Vagina (tissue), 2 donors: ENCODE results near the gene ANKS1A. TPM values are rescaled to one million over a fixed set of nuclear protein-coding genes. Genes with fewer than 3 reads are reported as not detected.

Experiments
- DNase-seq, 2 donors: peaks; one replicate each; pipeline ENCODE4 v3.0.0-alpha.2; 2017; ENCODE audit errors: extremely low spot score in 2 of 2
- H3K27ac ChIP-seq: fragments of 200-600 bp; sonication (generic); one replicate; pipeline ENCODE4 v1.5.1; 2019
- H3K27me3 ChIP-seq: fragments of 200-600 bp; sonication (generic); one replicate; pipeline ENCODE4 v1.5.1; 2019
- H3K36me3 ChIP-seq, 2 donors: fragments of 200-600 bp; sonication (generic); one replicate each; pipeline ENCODE4 v1.5.1; 2017 to 2019
- H3K4me1 ChIP-seq: fragments of 200-600 bp; sonication (generic); one replicate; pipeline ENCODE4 v1.5.1; 2019
- H3K4me3 ChIP-seq, 2 donors: fragments of 200-600 bp; sonication (generic); 1 replicate in 1 of 2; 2 replicates in 1 of 2; pipeline ENCODE4 v1.5.1; 2016 to 2019
- H3K9me3 ChIP-seq: fragments of 200-600 bp; sonication (generic); one replicate; pipeline ENCODE4 v1.5.1; 2019
- POLR2A ChIP-seq, 2 donors: fragments of 450-650 bp; IDR thresholded peaks; one replicate each; pipeline ENCODE4 v1.6.1; 2017; ENCODE audit warnings: antibody characterized with exemption in 2 of 2, mild to moderate bottlenecking in 2 of 2, moderate library complexity in 2 of 2
- POLR2AphosphoS5 ChIP-seq, 2 donors: sonication (generic); formaldehyde crosslinking; IDR thresholded peaks; one replicate each; pipeline ENCODE4 v1.9.0; 2017; ENCODE audit warnings: antibody characterized with exemption in 2 of 2, mild to moderate bottlenecking in 2 of 2, low read depth in 1 of 2; ENCODE audit not compliant: insufficient read depth in 1 of 2
- intact Hi-C: fragments of 100-400 bp; cut with DNase I; formaldehyde crosslinking; loops from one replicate; pipeline ENCODE4 v1.15.1; 2023
- total RNA-seq: library from RNA; depleted of rRNA; stranded (reverse); fragments of >200 nt; gene quantifications from one replicate; pipeline ENCODE4 v1.2.3, GENCODE V29; 2016
- TF ChIP-seq, protein P1 (sequence below), 3 experiments: fragments of 450-650 bp in 2 of 3; fragments of 200-600 bp in 1 of 3; sonication (generic) in 1 of 3; IDR thresholded peaks; one replicate each; pipeline ENCODE4 v1.5.1; 2017 to 2019; ENCODE audit warnings: antibody characterized with exemption in 3 of 3, mild to moderate bottlenecking in 2 of 3, moderate library complexity in 2 of 3

ANKS1A gene
- total RNA-seq, 1 donor from 2014 or later: 24.3 TPM

DNA sequence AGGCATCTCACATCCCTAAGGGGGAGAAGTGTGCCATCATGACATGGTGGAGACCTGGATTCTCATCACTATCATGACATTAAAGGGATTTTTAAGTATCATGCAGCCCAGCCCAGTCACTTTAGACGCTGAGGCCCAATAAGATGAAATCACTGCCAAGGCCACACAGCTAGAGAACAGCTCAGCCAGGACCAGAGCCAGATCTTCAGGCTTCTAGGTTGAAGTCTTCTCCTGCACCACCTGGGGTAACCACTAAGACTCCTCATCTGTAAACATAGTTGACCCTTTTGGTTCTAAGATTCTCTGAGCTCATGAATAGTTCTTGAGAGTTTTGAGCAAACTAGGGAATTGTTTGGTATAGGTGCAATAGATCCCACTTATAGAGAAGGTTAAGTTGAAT lies 126.9 kb downstream of the ANKS1A start:
- intact Hi-C loops: no loop called here
- peaks cover 51% of the 10 kb centered on the region for H3K4me1 ChIP-seq
- H3K36me3 ChIP-seq: no peaks in the 10 kb centered on the region
- no peaks in the 10 kb centered on the region for H3K27me3 ChIP-seq
- H3K9me3 ChIP-seq: no peaks in the 10 kb centered on the region
- DNase-seq: no peak
- TF ChIP-seq, protein P1, sequence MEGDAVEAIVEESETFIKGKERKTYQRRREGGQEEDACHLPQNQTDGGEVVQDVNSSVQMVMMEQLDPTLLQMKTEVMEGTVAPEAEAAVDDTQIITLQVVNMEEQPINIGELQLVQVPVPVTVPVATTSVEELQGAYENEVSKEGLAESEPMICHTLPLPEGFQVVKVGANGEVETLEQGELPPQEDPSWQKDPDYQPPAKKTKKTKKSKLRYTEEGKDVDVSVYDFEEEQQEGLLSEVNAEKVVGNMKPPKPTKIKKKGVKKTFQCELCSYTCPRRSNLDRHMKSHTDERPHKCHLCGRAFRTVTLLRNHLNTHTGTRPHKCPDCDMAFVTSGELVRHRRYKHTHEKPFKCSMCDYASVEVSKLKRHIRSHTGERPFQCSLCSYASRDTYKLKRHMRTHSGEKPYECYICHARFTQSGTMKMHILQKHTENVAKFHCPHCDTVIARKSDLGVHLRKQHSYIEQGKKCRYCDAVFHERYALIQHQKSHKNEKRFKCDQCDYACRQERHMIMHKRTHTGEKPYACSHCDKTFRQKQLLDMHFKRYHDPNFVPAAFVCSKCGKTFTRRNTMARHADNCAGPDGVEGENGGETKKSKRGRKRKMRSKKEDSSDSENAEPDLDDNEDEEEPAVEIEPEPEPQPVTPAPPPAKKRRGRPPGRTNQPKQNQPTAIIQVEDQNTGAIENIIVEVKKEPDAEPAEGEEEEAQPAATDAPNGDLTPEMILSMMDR (IDR thresholded peaks at IDR 0.05): no peak
- TF ChIP-seq POLR2AphosphoS5 (IDR thresholded peaks at IDR 0.05; ENCODE audit: insufficient read depth in 1 of 2, low read depth in 1 of 2) (no peak), POLR2A (IDR thresholded peaks at IDR 0.05) (no peak)
- peak overlapping the region; percentile 92 for H3K27ac ChIP-seq
- H3K4me3 ChIP-seq: no peak overlapping the region

GRCh38 chr6:35016502-35017321 lies 127.7 kb downstream of the ANKS1A start:
- H3K36me3 ChIP-seq: no peaks in the 10 kb centered on the region
- H3K27ac ChIP-seq: peak overlapping the region; percentile 92
- no peak for DNase-seq
- H3K4me3 ChIP-seq: peak overlapping the region; percentile 43 to 49
- H3K4me1 ChIP-seq: peaks cover 58% of the 10 kb centered on the region
- intact Hi-C loops: no loop called here
- no peaks in the 10 kb centered on the region for H3K9me3 ChIP-seq
- no peak for TF ChIP-seq POLR2AphosphoS5 (IDR thresholded peaks at IDR 0.05; ENCODE audit: insufficient read depth in 1 of 2, low read depth in 1 of 2)
- TF ChIP-seq, protein P1 (IDR thresholded peaks at IDR 0.05): no peak
- TF ChIP-seq POLR2A (IDR thresholded peaks at IDR 0.05): no peak
- H3K27me3 ChIP-seq: no peaks in the 10 kb centered on the region

GRCh38 chr6:35017411-35018181 lies 128.5 kb downstream of the ANKS1A start:
- H3K4me3 ChIP-seq: peak overlapping the region; percentile 43 to 49
- intact Hi-C loops: no loop called here
- H3K4me1 ChIP-seq: peaks cover 61% of the 10 kb centered on the region
- no peaks in the 10 kb centered on the region for H3K36me3 ChIP-seq
- no peak for DNase-seq
- no peaks in the 10 kb centered on the region for H3K27me3 ChIP-seq
- TF ChIP-seq, protein P1 (IDR thresholded peaks at IDR 0.05): no peak
- peak in 1 of 2 donors; percentile 71 for TF ChIP-seq POLR2AphosphoS5 (IDR thresholded peaks at IDR 0.05; ENCODE audit: insufficient read depth in 1 of 2, low read depth in 1 of 2)
- no peaks in the 10 kb centered on the region for H3K9me3 ChIP-seq
- peak overlapping the region; percentile 92 for H3K27ac ChIP-seq

GRCh38 chr6:35018182-35018519 lies 129.1 kb downstream of the ANKS1A start:
- no peak for DNase-seq
- H3K27ac ChIP-seq: peak overlapping the region; percentile 92
- peaks cover 67% of the 10 kb centered on the region for H3K4me1 ChIP-seq
- no peaks in the 10 kb centered on the region for H3K27me3 ChIP-seq
- H3K36me3 ChIP-seq: no peaks in the 10 kb centered on the region
- H3K9me3 ChIP-seq: no peaks in the 10 kb centered on the region
- intact Hi-C loops: no loop called here
- H3K4me3 ChIP-seq: peak overlapping the region; percentile 43 to 49
- TF ChIP-seq POLR2AphosphoS5 (IDR thresholded peaks at IDR 0.05; ENCODE audit: insufficient read depth in 1 of 2, low read depth in 1 of 2): no peak
- no peak for TF ChIP-seq POLR2A (IDR thresholded peaks at IDR 0.05)
- TF ChIP-seq, protein P1 (IDR thresholded peaks at IDR 0.05): no peak
